Endothelial cell of umbilical vein (primary cell): Measurements from ENCODE around the gene PIK3AP1. TPM values are rescaled to one million over a fixed set of nuclear protein-coding genes. Genes with fewer than 3 reads are reported as not detected.

Experiments used
- BruUV-seq: library from RNA; stranded (reverse); fragments of 400-500 nt; replicated peaks from 2 replicates; lab custom pipeline; 2021; lab: Mats Ljungman, UMichigan
- CTCF ChIA-PET: fragments of 300-600, 350-600 bp; sonication (Branson Sonifier 250); formaldehyde crosslinking; loops from one replicate; lab custom pipeline; 2021; ENCODE audit warnings: antibody characterized with exemption, inconsistent platforms; lab: Charles Lee
- POLR2A ChIA-PET: fragments of 300-600, 350-600 bp; sonication (Branson Sonifier 250); formaldehyde crosslinking; loops from one replicate; lab custom pipeline; 2021; ENCODE audit warnings: antibody characterized with exemption, inconsistent platforms; lab: Charles Lee
- DNase-seq: peaks from one replicate; pipeline ENCODE4 v3.0.0-alpha.2; 2011; ENCODE audit warnings: low read depth, low spot score
- FAIRE-seq: peaks from 2 replicates; lab custom pipeline; 2011; peaks lifted over from hg19 to GRCh38; lab: Jason Lieb, UNC
- H2AFZ ChIP-seq: 2 replicates; pipeline ENCODE4 v1.6.0; 2012; ENCODE audit warnings: low read depth, low read length, control low read depth, inconsistent platforms
- H3K27ac ChIP-seq: 2 replicates; pipeline ENCODE4 v1.5.1; 2011; ENCODE audit warnings: low read depth, mild to moderate bottlenecking, control low read depth, low read length, moderate library complexity; ENCODE audit not compliant: insufficient read depth
- H3K27me3 ChIP-seq, 2 experiments: 2 replicates each; pipeline versions ENCODE4 v1.6.0 to v1.6.1; 2011; ENCODE audit warnings: low read length in 2 of 2, mixed read lengths in 1 of 2; ENCODE audit not compliant: control insufficient read depth in 2 of 2, insufficient read depth in 2 of 2
- H3K36me3 ChIP-seq, 2 experiments: 2 replicates in 1 of 2; 3 replicates in 1 of 2; pipeline ENCODE4 v1.5.1; 2011; ENCODE audit warnings: low read length in 2 of 2, mild to moderate bottlenecking in 1 of 2, moderate library complexity in 1 of 2; ENCODE audit not compliant: control insufficient read depth in 2 of 2, insufficient read depth in 2 of 2; ENCODE audit errors: extremely low read depth in 1 of 2
- H3K4me1 ChIP-seq: 3 replicates; pipeline ENCODE4 v1.5.1; 2011; ENCODE audit warnings: mild to moderate bottlenecking, low read length; ENCODE audit not compliant: control insufficient read depth, insufficient read depth; ENCODE audit errors: extremely low read depth
- H3K4me2 ChIP-seq: 2 replicates; pipeline ENCODE4 v1.6.1; 2011; ENCODE audit warnings: low read length, control low read depth, mixed read lengths; ENCODE audit not compliant: insufficient read depth
- H3K4me3 ChIP-seq, 3 experiments: fragments of 200-600 bp in 1 of 3; sonication (generic), shearing (Covaris generic) in 1 of 3; replicated peaks in 1 of 3; 2 replicates each; pipeline ENCODE4 v1.5.1; 2011 to 2016; ENCODE audit warnings: control low read depth in 3 of 3, low read length in 3 of 3, mild to moderate bottlenecking in 2 of 3, inconsistent platforms in 1 of 3, low read depth in 1 of 3, moderate library complexity in 1 of 3; ENCODE audit not compliant: insufficient read depth in 1 of 3
- H3K79me2 ChIP-seq: 2 replicates; pipeline ENCODE4 v1.6.0; 2012; ENCODE audit warnings: low read length, inconsistent platforms; ENCODE audit not compliant: control insufficient read depth, insufficient read depth
- H3K9ac ChIP-seq: replicated peaks from 2 replicates; pipeline ENCODE3; 2011; ENCODE audit warnings: low read length, control low read depth; ENCODE audit not compliant: insufficient read depth; ENCODE audit errors: extremely low read depth
- H3K9me1 ChIP-seq: replicated peaks from 3 replicates; pipeline ENCODE4 v1.6.0; 2011; ENCODE audit warnings: mild to moderate bottlenecking, low read length; ENCODE audit not compliant: control insufficient read depth, insufficient read depth; ENCODE audit errors: extremely low read depth
- H3K9me3 ChIP-seq: replicated peaks from 2 replicates; pipeline ENCODE4 v1.5.1; 2012; ENCODE audit warnings: low read length, inconsistent platforms; ENCODE audit not compliant: control insufficient read depth, insufficient read depth
- H4K20me1 ChIP-seq: replicated peaks from 2 replicates; pipeline ENCODE3; 2011; ENCODE audit warnings: mild to moderate bottlenecking, low read length; ENCODE audit not compliant: control insufficient read depth, insufficient read depth; ENCODE audit errors: extremely low read depth
- CTCF ChIP-seq, 2 donors: IDR thresholded peaks; 1 replicate in 1 of 2; 2 replicates in 1 of 2; pipeline ENCODE4 v1.5.1; 2011; ENCODE audit warnings: low read length in 2 of 2, mild to moderate bottlenecking in 2 of 2, moderate library complexity in 2 of 2, control low read depth in 1 of 2, inconsistent platforms in 1 of 2, low read depth in 1 of 2; ENCODE audit not compliant: insufficient read depth in 1 of 2; ENCODE audit errors: extremely low read depth in 1 of 2
- EZH2 ChIP-seq: IDR thresholded peaks from 2 replicates; pipeline ENCODE4 v1.6.1; 2012; ENCODE audit warnings: borderline replicate concordance, low read depth, mild to moderate bottlenecking, moderate library complexity, low read length, inconsistent platforms; ENCODE audit not compliant: severe bottlenecking
- FOS ChIP-seq: IDR thresholded peaks from 2 replicates; pipeline ENCODE4 v1.6.1; 2011; ENCODE audit warnings: mild to moderate bottlenecking, low read length, moderate library complexity, borderline replicate concordance; ENCODE audit not compliant: insufficient read depth
- GATA2 ChIP-seq: IDR thresholded peaks from 2 replicates; pipeline ENCODE4 v1.7.0; 2011; ENCODE audit warnings: low read depth, mild to moderate bottlenecking, moderate library complexity, mixed read lengths, low read length; ENCODE audit not compliant: insufficient read length, insufficient read depth
- JUN ChIP-seq: IDR thresholded peaks from 2 replicates; pipeline ENCODE4 v1.6.1; 2011; ENCODE audit warnings: borderline replicate concordance, low read depth; ENCODE audit not compliant: insufficient read length, insufficient read depth
- MYC ChIP-seq: IDR thresholded peaks from one replicate; pipeline ENCODE4 v1.6.1; 2011; ENCODE audit warnings: mild to moderate bottlenecking, low read depth, low read length
- POLR2A ChIP-seq: IDR thresholded peaks from 2 replicates; pipeline ENCODE4 v1.6.1; 2012; ENCODE audit warnings: low read depth, mild to moderate bottlenecking, control low read depth, low read length
- dilution Hi-C: fragments of 300-500 bp; cut with MboI; formaldehyde crosslinking; loops from one replicate; pipeline ENCODE4 v1.15.0; 2019; ENCODE audit warnings: low sequenced_read_pairs; ENCODE audit not compliant: extremely low pct_ligation_motif_present
- intact Hi-C: fragments of 100-400 bp; cut with micrococcal nuclease; formaldehyde crosslinking; loops from one replicate; pipeline ENCODE4 v1.10.0; 2022
- polyA plus RNA-seq, 4 experiments: library from polyadenylated mRNA; depleted of rRNA in 3 of 4; stranded (reverse) in 3 of 4; unstranded in 1 of 4; fragments of >200 nt; gene quantifications; 2 replicates each; pipeline versions ENCODE4 v1.2.1 to v1.2.3, GENCODE V29; 2011 to 2012; ENCODE audit warnings: missing spikeins in 1 of 4
- total RNA-seq: library from RNA; stranded (reverse); gene quantifications from 2 replicates; pipeline ENCODE4 v1.2.3, GENCODE V29; 2021

PIK3AP1 gene
- total and polyA plus RNA-seq, 2 donors (not counting 3 experiments of a cell fraction or from before 2014, with no cell fraction given), result 0.04 TPM; not detected in 1

- peaks cover 13 to 19% of the 10 kb centered on the region in 2 experiments for H3K27me3 ChIP-seq
- POLR2A ChIA-PET, result no interaction called here
- no peak overlapping the region for H2AFZ ChIP-seq
- CTCF ChIA-PET, result no interaction called here
- no peak overlapping the region for H3K9ac ChIP-seq
- no peaks in the 10 kb centered on the region for H4K20me1 ChIP-seq
- intact Hi-C loops (no loop called here), dilution Hi-C loops (no loop called here)
- no TSS peak for BruUV-seq
- no peak overlapping the region for H3K4me3 ChIP-seq
- FAIRE-seq (no peak), DNase-seq (no peak)
- TF ChIP-seq CTCF (IDR thresholded peaks at IDR 0.05; ENCODE audit: extremely low read depth in 1 of 2, insufficient read depth in 1 of 2, low read depth in 1 of 2, low read length in 2 of 2) (no peak), JUN (no peak), MYC (no peak), EZH2 (no peak), FOS (no peak), POLR2A (no peak), GATA2 (no peak)
- H3K4me1 ChIP-seq, result peaks cover 6% of the 10 kb centered on the region
- no peaks in the 10 kb centered on the region for H3K36me3 ChIP-seq
- no peak overlapping the region for H3K4me2 ChIP-seq
- no peaks in the 10 kb centered on the region for H3K9me1 ChIP-seq
- H3K9me3 ChIP-seq, result no peaks in the 10 kb centered on the region
- no peak overlapping the region for H3K27ac ChIP-seq
- H3K79me2 ChIP-seq, result no peaks in the 10 kb centered on the region
Measured at GRCh38 chr10:96719200-96719599, 1.1 kb downstream of the PIK3AP1 start.
